Left renal pelvis (tissue), 4 donors: ENCODE measurements around the gene CFAP210. TPM values are rescaled to one million over a fixed set of nuclear protein-coding genes. Genes with fewer than 3 reads are reported as not detected.

Source experiments
- DNase-seq, 4 donors: peaks; one replicate each; pipeline ENCODE4 v3.0.0-alpha.2; 2013; ENCODE audit warnings: low read depth in 4 of 4, low spot score in 3 of 4
- polyA plus RNA-seq, 4 donors: library from polyadenylated mRNA; unstranded; fragments of 120-200 nt; gene quantifications; one replicate each; pipeline ENCODE4 v1.2.1, GENCODE V29; 2013; ENCODE audit not compliant: insufficient read length in 4 of 4

Gene CFAP210
- polyA plus RNA-seq, 4 donors: 0.94 to 3.4 (median 2.5) TPM

- no peak for DNase-seq
Measured at GRCh38 chr2:169676357-169676756, 17.8 kb downstream of the CFAP210 start.

- no peak for DNase-seq
Measured at GRCh38 chr2:169673921-169674320, 20.3 kb downstream of the CFAP210 start.

- no peak for DNase-seq
Measured at GRCh38 chr2:169673106-169673505, 21.1 kb downstream of the CFAP210 start.

- no peak for DNase-seq
Measured at GRCh38 chr2:169672406-169672805, 21.8 kb downstream of the CFAP210 start.

- DNase-seq: no peak
Measured at GRCh38 chr2:169670937-169671336, 23.3 kb downstream of the CFAP210 start.

- DNase-seq: no peak
Measured at GRCh38 chr2:169670215-169670651, 24.0 kb downstream of the CFAP210 start.

GRCh38 chr2:169667583-169667982, 26.6 kb downstream of the CFAP210 start:
- no peak for DNase-seq

- no peak for DNase-seq
Measured at GRCh38 chr2:169664978-169665930, 29.0 kb downstream of the CFAP210 start.

- DNase-seq: no peak
Measured at GRCh38 chr2:169664600-169664977, 29.6 kb downstream of the CFAP210 start.

GRCh38 chr2:169663247-169663646, 31.0 kb downstream of the CFAP210 start:
- no peak for DNase-seq

GRCh38 chr2:169662744-169663143, 31.5 kb downstream of the CFAP210 start:
- no peak for DNase-seq

GRCh38 chr2:169661265-169661664, 32.9 kb downstream of the CFAP210 start:
- DNase-seq: no peak

- no peak for DNase-seq
Measured at GRCh38 chr2:169659320-169659719, 34.9 kb downstream of the CFAP210 start.

- DNase-seq: no peak
Measured at GRCh38 chr2:169658877-169659276, 35.3 kb downstream of the CFAP210 start.

- DNase-seq: no peak
Measured at GRCh38 chr2:169656164-169656563, 38.0 kb downstream of the CFAP210 start.

GRCh38 chr2:169653636-169654035, 40.6 kb downstream of the CFAP210 start:
- DNase-seq: no peak

GRCh38 chr2:169649278-169649677, 44.9 kb downstream of the CFAP210 start:
- no peak for DNase-seq

- no peak for DNase-seq
Measured at GRCh38 chr2:169647496-169647895, 46.7 kb downstream of the CFAP210 start.

- DNase-seq: no peak
Measured at GRCh38 chr2:169644173-169644572, 50.0 kb downstream of the CFAP210 start.

- DNase-seq: no peak
Measured at GRCh38 chr2:169641464-169641863, 52.7 kb downstream of the CFAP210 start.

- DNase-seq: no peak
Measured at GRCh38 chr2:169640104-169640503, 54.1 kb downstream of the CFAP210 start.

- DNase-seq: no peak
Measured at GRCh38 chr2:169637620-169638019, 56.6 kb downstream of the CFAP210 start.
